ENCODE data around the gene NRIP1. TPM values are rescaled to one million over a fixed set of nuclear protein-coding genes. Genes with fewer than 3 reads are reported as not detected.

The NRIP1 gene
- total RNA-seq, 1 donor from 2014 or later = 59.1 TPM

DNA sequence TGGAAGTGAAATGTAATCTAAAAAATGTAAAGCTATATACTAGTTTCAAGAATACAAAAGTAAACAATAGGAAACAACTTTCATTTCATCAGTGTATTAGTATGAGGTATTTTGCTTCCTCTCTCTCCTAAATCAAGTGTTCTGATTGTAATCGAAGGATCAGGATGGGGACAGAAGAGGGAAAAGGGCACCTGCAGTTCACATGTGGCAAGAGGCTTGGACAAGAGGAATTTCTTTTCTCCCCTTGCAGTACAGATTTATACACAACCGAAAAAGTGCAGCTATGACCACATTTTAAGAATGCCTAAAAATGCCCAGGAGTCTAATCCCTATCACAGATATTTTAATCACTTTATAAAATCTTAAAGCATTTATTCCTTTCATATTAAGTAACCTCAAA, 63.7 kb downstream of the NRIP1 start:
- H3K9me3 ChIP-seq (ENCODE audit: low read depth) = no peaks in the 10 kb centered on the region
- no peak overlapping the region for H3K4me3 Mint-ChIP-seq
- no peaks in the 10 kb centered on the region for H3F3A ChIP-seq (ENCODE audit: low read depth)
- peaks cover 12% of the 10 kb centered on the region for H3K4me1 ChIP-seq
- H4K20me1 ChIP-seq (ENCODE audit: low read depth) = peaks cover 98% of the 10 kb centered on the region
- TF ChIP-seq CTCF (IDR thresholded peaks at IDR 0.05) = no peak
- TF ChIP-seq EZH2phosphoT487 (IDR thresholded peaks at IDR 0.05) = no peak
- H3K79me2 ChIP-seq (ENCODE audit: low read depth) = peaks cover 84% of the 10 kb centered on the region
- H3K27me3 Mint-ChIP-seq (ENCODE audit: insufficient read depth, low read depth) = no peaks in the 10 kb centered on the region
- H3K9ac ChIP-seq = no peak overlapping the region
- H3K27me3 ChIP-seq = peaks cover 36% of the 10 kb centered on the region
- H3K4me1 Mint-ChIP-seq = peaks cover 51% of the 10 kb centered on the region
- H2AFZ ChIP-seq (replicated peaks) = no peak overlapping the region
- no peak overlapping the region for H3K27ac ChIP-seq
- H3K36me3 Mint-ChIP-seq = peaks cover 22% of the 10 kb centered on the region
- H3K27ac Mint-ChIP-seq = no peak overlapping the region
- no peak for DNase-seq (ENCODE audit: low spot score)
- H3K4me3 ChIP-seq = no peak overlapping the region
- H3K36me3 ChIP-seq = no peaks in the 10 kb centered on the region
- H3K4me2 ChIP-seq = no peak overlapping the region
- H3K9me3 Mint-ChIP-seq = no peaks in the 10 kb centered on the region

DNA sequence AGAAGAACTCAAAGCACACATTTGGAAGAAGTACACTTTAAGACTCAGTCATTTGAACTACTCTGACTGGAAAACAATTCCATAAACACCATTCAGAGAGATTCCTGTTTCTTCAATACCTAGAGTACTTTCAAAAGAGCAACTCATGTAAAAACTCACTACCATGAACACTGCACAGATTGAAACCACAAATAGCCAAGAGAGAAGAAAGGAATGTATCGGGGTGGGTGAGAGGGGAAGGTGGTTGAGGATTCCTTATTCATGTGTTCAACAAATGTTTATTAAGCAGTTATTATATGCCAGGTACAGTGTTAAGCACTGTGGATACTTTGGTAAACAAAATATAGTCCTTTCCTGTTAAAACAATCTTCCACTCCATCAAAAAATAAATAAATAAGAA, 64.7 kb downstream of the NRIP1 start:
- Mint-ChIP-seq H3K27ac (no peak overlapping the region), H3K27me3 (ENCODE audit: insufficient read depth, low read depth) (no peaks in the 10 kb centered on the region), H3K36me3 (peaks cover 27% of the 10 kb centered on the region), H3K4me1 (peaks cover 41% of the 10 kb centered on the region), H3K4me3 (no peak overlapping the region), H3K9me3 (no peaks in the 10 kb centered on the region)
- Histone ChIP-seq H3K4me2 (no peak overlapping the region), H3K9ac (no peak overlapping the region), H3K27ac (no peak overlapping the region), H3K36me3 (no peaks in the 10 kb centered on the region), H2AFZ (replicated peaks) (no peak overlapping the region), H3K4me1 (peaks cover 5% of the 10 kb centered on the region), H3K79me2 (ENCODE audit: low read depth) (peaks cover 78% of the 10 kb centered on the region), H4K20me1 (ENCODE audit: low read depth) (peaks cover 97% of the 10 kb centered on the region), H3K27me3 (peaks cover 25% of the 10 kb centered on the region), H3K4me3 (no peak overlapping the region), H3K9me3 (ENCODE audit: low read depth) (no peaks in the 10 kb centered on the region), H3F3A (ENCODE audit: low read depth) (no peaks in the 10 kb centered on the region)
- TF ChIP-seq EZH2phosphoT487 (IDR thresholded peaks at IDR 0.05) (no peak), EZH2 (IDR thresholded peaks at IDR 0.05) (no peak), CTCF (IDR thresholded peaks at IDR 0.05) (no peak)
- no peak for DNase-seq (ENCODE audit: low spot score)

DNA sequence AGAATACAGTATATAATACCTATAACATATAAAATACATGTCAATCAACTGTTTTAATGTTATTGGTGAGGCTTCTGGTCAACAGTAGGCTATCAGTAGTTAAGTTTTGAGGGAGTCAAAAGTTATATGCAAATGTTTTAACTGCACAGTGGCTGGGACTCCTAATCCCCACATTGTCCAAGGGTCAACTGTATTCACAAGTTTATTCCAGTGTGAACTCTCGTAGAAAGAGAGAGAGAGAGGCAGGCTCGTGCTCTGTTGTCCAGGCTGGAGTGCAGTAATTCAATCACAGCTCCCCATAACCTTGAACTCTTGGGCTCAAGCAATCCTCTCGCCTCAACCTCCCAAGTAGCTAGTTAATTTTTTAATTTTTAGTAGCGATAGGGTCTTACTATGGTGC, 66.0 kb downstream of the NRIP1 start:
- H3K36me3 Mint-ChIP-seq = peaks cover 30% of the 10 kb centered on the region
- no peaks in the 10 kb centered on the region for H3K27me3 Mint-ChIP-seq (ENCODE audit: insufficient read depth, low read depth)
- no peaks in the 10 kb centered on the region for H3F3A ChIP-seq (ENCODE audit: low read depth)
- H3K36me3 ChIP-seq = no peaks in the 10 kb centered on the region
- H3K9me3 ChIP-seq (ENCODE audit: low read depth) = no peaks in the 10 kb centered on the region
- H4K20me1 ChIP-seq (ENCODE audit: low read depth) = peaks cover 95% of the 10 kb centered on the region
- H2AFZ ChIP-seq (replicated peaks) = no peak overlapping the region
- H3K4me2 ChIP-seq = no peak overlapping the region
- H3K27ac Mint-ChIP-seq = no peak overlapping the region
- no peak for TF ChIP-seq EZH2phosphoT487 (IDR thresholded peaks at IDR 0.05)
- TF ChIP-seq EZH2 (IDR thresholded peaks at IDR 0.05) = no peak
- TF ChIP-seq CTCF (IDR thresholded peaks at IDR 0.05) = no peak
- peaks cover 75% of the 10 kb centered on the region for H3K79me2 ChIP-seq (ENCODE audit: low read depth)
- no peak overlapping the region for H3K4me3 ChIP-seq
- H3K4me1 Mint-ChIP-seq = peaks cover 28% of the 10 kb centered on the region
- no peaks in the 10 kb centered on the region for H3K9me3 Mint-ChIP-seq
- no peak for DNase-seq (ENCODE audit: low spot score)
- H3K9ac ChIP-seq = no peak overlapping the region
- no peak overlapping the region for H3K27ac ChIP-seq
- H3K27me3 ChIP-seq = peaks cover 13% of the 10 kb centered on the region
- peaks cover 3% of the 10 kb centered on the region for H3K4me1 ChIP-seq
- H3K4me3 Mint-ChIP-seq = no peak overlapping the region
